HCT116 (cell line): ENCODE measurements around the gene TSPAN1. TPM values are rescaled to one million over a fixed set of nuclear protein-coding genes. Genes with fewer than 3 reads are reported as not detected.

Experiments
- ATAC-seq: fragments of 200-7000 bp; cut with Tn5 transposase; 2 replicates; pipeline ENCODE4 v1.9.1; 2020; ENCODE audit warnings: mild to moderate bottlenecking, moderate library complexity
- BruUV-seq: library from RNA; stranded (reverse); fragments of 400-500 nt; replicated peaks from 2 replicates; lab custom pipeline; 2021; lab: Mats Ljungman, UMichigan
- CTCF ChIA-PET: fragments of 300-600 bp; sonication (Branson Sonifier 250); formaldehyde crosslinking; loops from one replicate; lab custom pipeline; 2021; ENCODE audit warnings: antibody characterized with exemption; lab: Charles Lee
- POLR2A ChIA-PET: fragments of 300-600, 350-600 bp; sonication (Branson Sonifier 250); formaldehyde crosslinking; loops from one replicate; lab custom pipeline; 2021; ENCODE audit warnings: antibody characterized with exemption; lab: Charles Lee
- RAD21 ChIA-PET, 2 experiments: fragments of 300-600 bp; sonication (Branson Sonifier 250); formaldehyde crosslinking; loops; one replicate each; lab custom pipeline; 2023; ENCODE audit warnings: low total read pairs in 2 of 2; ENCODE audit not compliant: uncharacterized antibody in 2 of 2, unreplicated experiment in 2 of 2, low non-redundant PET in 1 of 2; lab: Charles Lee
- DNase-seq: peaks from one replicate; pipeline ENCODE4 v3.0.0-alpha.2; 2010; ENCODE audit warnings: low read depth, low spot score
- H2AFZ ChIP-seq: fragments of 200-600 bp; shearing (Covaris generic), sonication (generic); 2 replicates; pipeline ENCODE4 v1.6.1; 2017; ENCODE audit warnings: low read depth, mixed run types, mixed read lengths, antibody characterized with exemption, low read length; ENCODE audit not compliant: poor library complexity, severe bottlenecking
- H3K27ac ChIP-seq: 2 replicates; pipeline ENCODE4 v1.5.1; 2012; ENCODE audit warnings: low read depth, low read length
- H3K27me3 ChIP-seq: fragments of 200-600 bp; sonication (generic); 2 replicates; pipeline ENCODE4 v1.6.1; 2016; ENCODE audit warnings: mixed run types, low read length, mixed read lengths; ENCODE audit not compliant: insufficient read depth
- H3K36me3 ChIP-seq, 2 experiments: fragments of 200-500 bp in 1 of 2; fragments of 200-600 bp in 1 of 2; sonication (Bioruptor generic) in 1 of 2; sonication (generic) in 1 of 2; 2 replicates each; pipeline versions ENCODE4 v1.5.1 to v1.6.1; 2014 to 2016; ENCODE audit warnings: low read length in 2 of 2, inconsistent platforms in 1 of 2, mixed read lengths in 1 of 2, mixed run types in 1 of 2; ENCODE audit not compliant: insufficient read depth in 2 of 2, control insufficient read depth in 1 of 2
- H3K4me1 ChIP-seq, 2 experiments: fragments of 200-600 bp in 1 of 2; sonication (generic) in 1 of 2; 2 replicates each; pipeline versions ENCODE4 v1.5.1 to v1.6.1; 2012 to 2017; ENCODE audit warnings: low read length in 2 of 2, inconsistent platforms in 1 of 2, mild to moderate bottlenecking in 1 of 2, mixed read lengths in 1 of 2, mixed run types in 1 of 2, moderate library complexity in 1 of 2; ENCODE audit not compliant: insufficient read depth in 2 of 2, control insufficient read depth in 1 of 2
- H3K4me2 ChIP-seq: fragments of 200-600 bp; sonication (generic); 2 replicates; pipeline ENCODE4 v1.6.1; 2017; ENCODE audit warnings: mixed run types, low read length, mixed read lengths
- H3K4me3 ChIP-seq, 2 experiments: fragments of 200-600 bp in 1 of 2; sonication (generic) in 1 of 2; replicated peaks in 1 of 2; 2 replicates each; pipeline ENCODE4 v1.5.1; 2011 to 2016; ENCODE audit warnings: low read length in 2 of 2, control low read depth in 1 of 2, low read depth in 1 of 2, mild to moderate bottlenecking in 1 of 2, mixed read lengths in 1 of 2, mixed run types in 1 of 2
- H3K79me2 ChIP-seq: fragments of 200-600 bp; sonication (generic); 2 replicates; pipeline ENCODE4 v1.6.1; 2017; ENCODE audit warnings: mild to moderate bottlenecking, mixed run types, low read length, moderate library complexity, mixed read lengths; ENCODE audit not compliant: insufficient read depth
- H3K9ac ChIP-seq: fragments of 200-600 bp; sonication (generic); 2 replicates; pipeline ENCODE4 v1.6.1; 2016; ENCODE audit warnings: low read length, mixed read lengths
- H3K9me2 ChIP-seq: fragments of 200-600 bp; sonication (generic), shearing (Covaris generic); 2 replicates; pipeline ENCODE4 v1.6.1; 2017; ENCODE audit warnings: mixed run types, mild to moderate bottlenecking, moderate library complexity; ENCODE audit not compliant: insufficient read depth
- H3K9me3 ChIP-seq, 2 experiments: fragments of 200-500 bp in 1 of 2; fragments of 200-600 bp in 1 of 2; sonication (Bioruptor generic) in 1 of 2; sonication (generic) in 1 of 2; 2 replicates each; pipeline ENCODE4 v1.6.1; 2014 to 2017; ENCODE audit warnings: low read length in 2 of 2, mixed read lengths in 2 of 2, inconsistent platforms in 1 of 2, low read depth in 1 of 2, mild to moderate bottlenecking in 1 of 2, mixed run types in 1 of 2, moderate library complexity in 1 of 2; ENCODE audit not compliant: control insufficient read depth in 1 of 2, insufficient read depth in 1 of 2
- H4K20me1 ChIP-seq: fragments of 200-600 bp; sonication (generic), shearing (Covaris generic); 2 replicates; pipeline ENCODE4 v1.6.1; 2017; ENCODE audit warnings: mixed run types, mild to moderate bottlenecking, moderate library complexity; ENCODE audit not compliant: insufficient read depth
- ATF3 ChIP-seq: IDR thresholded peaks from 2 replicates; pipeline ENCODE4 v1.6.1; 2012
- CBX3 ChIP-seq: IDR thresholded peaks from 2 replicates; pipeline ENCODE4 v1.6.1; 2012; ENCODE audit warnings: low read depth
- ELF1 ChIP-seq: IDR thresholded peaks from 2 replicates; pipeline ENCODE4 v1.6.1; 2012; ENCODE audit warnings: low read depth, borderline replicate concordance
- EZH2phosphoT487 ChIP-seq: fragments of 200-600 bp; IDR thresholded peaks from 2 replicates; pipeline ENCODE4 v1.6.1; 2018; ENCODE audit warnings: antibody characterized with exemption, borderline replicate concordance
- MAX ChIP-seq: IDR thresholded peaks from 2 replicates; pipeline ENCODE4 v1.6.1; 2012
- POLR2A ChIP-seq: IDR thresholded peaks from 2 replicates; pipeline ENCODE4 v1.7.0; 2011; ENCODE audit warnings: borderline replicate concordance; ENCODE audit not compliant: insufficient read depth, insufficient read length; ENCODE audit errors: extremely low read depth
- POLR2AphosphoS5 ChIP-seq: IDR thresholded peaks from 2 replicates; pipeline ENCODE4 v1.6.1; 2011; ENCODE audit warnings: mild to moderate bottlenecking, low read depth, low read length, moderate library complexity
- RAD21 ChIP-seq: IDR thresholded peaks from 2 replicates; pipeline ENCODE4 v1.6.1; 2012; ENCODE audit warnings: low read depth, mild to moderate bottlenecking
- SP1 ChIP-seq: IDR thresholded peaks from 2 replicates; pipeline ENCODE4 v1.6.1; 2012; ENCODE audit warnings: low read depth
- SRF ChIP-seq: IDR thresholded peaks from 2 replicates; pipeline ENCODE4 v1.6.1; 2012; ENCODE audit warnings: low read depth
- TCF7L2 ChIP-seq: IDR thresholded peaks from 2 replicates; pipeline ENCODE4 v1.7.0; 2011; ENCODE audit warnings: borderline replicate concordance, inconsistent platforms; ENCODE audit not compliant: insufficient read depth, insufficient read length; ENCODE audit errors: extremely low read depth
- YY1 ChIP-seq: IDR thresholded peaks from 2 replicates; pipeline ENCODE4 v1.6.1; 2011; ENCODE audit warnings: low read length, low read depth, moderate library complexity, mild to moderate bottlenecking; ENCODE audit not compliant: insufficient replicate concordance; ENCODE audit errors: extremely low read depth
- ZBTB33 ChIP-seq: IDR thresholded peaks from 2 replicates; pipeline ENCODE4 v1.6.1; 2011; ENCODE audit warnings: mild to moderate bottlenecking, low read length, moderate library complexity; ENCODE audit not compliant: insufficient replicate concordance; ENCODE audit errors: extremely low read depth
- ZFX ChIP-seq: fragments of 450-650 bp; IDR thresholded peaks from 2 replicates; pipeline ENCODE4 v1.6.1; 2017
- ZNF274 ChIP-seq: fragments of 200-500 bp; sonication (Bioruptor generic); IDR thresholded peaks from 2 replicates; pipeline ENCODE4 v1.6.1; 2014; ENCODE audit warnings: mild to moderate bottlenecking, low read depth, low read length, inconsistent platforms
- intact Hi-C: fragments of 100-400 bp; cut with micrococcal nuclease; formaldehyde crosslinking; loops from 2 replicates; pipeline ENCODE4 v1.10.0; 2022
- total RNA-seq: library from RNA; stranded (reverse); gene quantifications from one replicate; pipeline ENCODE4 v1.2.1, GENCODE V29; 2021; ENCODE audit not compliant: unreplicated experiment

The TSPAN1 gene
- total RNA-seq, 1 experiment from 2014 or later: 9.9 TPM

GRCh38 chr1:46203738-46204405, 29.0 kb downstream of the TSPAN1 start:
- Histone ChIP-seq H3K4me3 (no peak overlapping the region), H3K36me3 (no peaks in the 10 kb centered on the region), H3K9me3 (no peaks in the 10 kb centered on the region), H3K9me2 (no peaks in the 10 kb centered on the region), H3K27me3 (no peaks in the 10 kb centered on the region), H3K4me2 (no peak overlapping the region), H3K79me2 (no peaks in the 10 kb centered on the region), H3K27ac (no peak overlapping the region), H2AFZ (no peak overlapping the region), H3K4me1 (peaks cover 3 to 16% of the 10 kb centered on the region in 2 experiments; a peak in 3 of 4 replicates), H4K20me1 (no peaks in the 10 kb centered on the region), H3K9ac (no peak overlapping the region)
- CTCF ChIA-PET: no interaction called here
- no TSS peak for BruUV-seq
- TF ChIP-seq POLR2AphosphoS5 (no peak), ZNF274 (no peak), CBX3 (no peak), ELF1 (no peak), ATF3 (no peak), MAX (no peak), SP1 (no peak), RAD21 (no peak), YY1 (no peak), SRF (no peak)
- intact Hi-C loops: no loop called here
- ATAC-seq: no peak
- DNase-seq: no peak
- RAD21 ChIA-PET: no interaction called here
- POLR2A ChIA-PET: no interaction called here

GRCh38 chr1:46204406-46204742, 29.5 kb downstream of the TSPAN1 start:
- H3K36me3 ChIP-seq: no peaks in the 10 kb centered on the region
- ChIA-PET CTCF (no interaction called here), POLR2A (no interaction called here), RAD21 (no interaction called here)
- H3K4me3 ChIP-seq: no peak overlapping the region
- H3K4me2 ChIP-seq: no peak overlapping the region
- no peak overlapping the region for H3K9ac ChIP-seq
- intact Hi-C loops: no loop called here
- TF ChIP-seq POLR2A (no peak), ZBTB33 (no peak), ZFX (no peak), TCF7L2 (no peak), EZH2phosphoT487 (no peak)
- DNase-seq (no peak), ATAC-seq (no peak)
- H3K27me3 ChIP-seq: no peaks in the 10 kb centered on the region
- no TSS peak for BruUV-seq
- no peak overlapping the region for H3K27ac ChIP-seq
- no peaks in the 10 kb centered on the region for H3K9me2 ChIP-seq
- peaks cover 2 to 12% of the 10 kb centered on the region in 2 experiments; a peak in 3 of 4 replicates for H3K4me1 ChIP-seq
- H4K20me1 ChIP-seq: no peaks in the 10 kb centered on the region
- no peak overlapping the region for H2AFZ ChIP-seq
- H3K79me2 ChIP-seq: no peaks in the 10 kb centered on the region
- no peaks in the 10 kb centered on the region for H3K9me3 ChIP-seq
